LNCAP (cell line): Measurements from ENCODE around the gene RAE1.

Source experiments
- CTCF ChIP-seq: fragments of 450-650 bp; IDR thresholded peaks from 2 replicates; pipeline ENCODE4 v1.5.1; 2017; ENCODE audit warnings: mild to moderate bottlenecking

RAE1 gene

GRCh38 chr20:57425150-57426013, 74.3 kb downstream of the RAE1 start:
- TF ChIP-seq CTCF: no peak

GRCh38 chr20:57426271-57426689, 75.2 kb downstream of the RAE1 start:
- no peak for TF ChIP-seq CTCF

GRCh38 chr20:57426831-57427230, 75.8 kb downstream of the RAE1 start:
- TF ChIP-seq CTCF: no peak

- TF ChIP-seq CTCF: no peak
Observed at GRCh38 chr20:57428324-57429158, 77.5 kb downstream of the RAE1 start.
